ENCODE results near the gene VPS11. TPM values are rescaled to one million over a fixed set of nuclear protein-coding genes. Genes with fewer than 3 reads are reported as not detected.

The VPS11 gene
- total RNA-seq, 1 experiment from 2014 or later, result 48.7 TPM

DNA sequence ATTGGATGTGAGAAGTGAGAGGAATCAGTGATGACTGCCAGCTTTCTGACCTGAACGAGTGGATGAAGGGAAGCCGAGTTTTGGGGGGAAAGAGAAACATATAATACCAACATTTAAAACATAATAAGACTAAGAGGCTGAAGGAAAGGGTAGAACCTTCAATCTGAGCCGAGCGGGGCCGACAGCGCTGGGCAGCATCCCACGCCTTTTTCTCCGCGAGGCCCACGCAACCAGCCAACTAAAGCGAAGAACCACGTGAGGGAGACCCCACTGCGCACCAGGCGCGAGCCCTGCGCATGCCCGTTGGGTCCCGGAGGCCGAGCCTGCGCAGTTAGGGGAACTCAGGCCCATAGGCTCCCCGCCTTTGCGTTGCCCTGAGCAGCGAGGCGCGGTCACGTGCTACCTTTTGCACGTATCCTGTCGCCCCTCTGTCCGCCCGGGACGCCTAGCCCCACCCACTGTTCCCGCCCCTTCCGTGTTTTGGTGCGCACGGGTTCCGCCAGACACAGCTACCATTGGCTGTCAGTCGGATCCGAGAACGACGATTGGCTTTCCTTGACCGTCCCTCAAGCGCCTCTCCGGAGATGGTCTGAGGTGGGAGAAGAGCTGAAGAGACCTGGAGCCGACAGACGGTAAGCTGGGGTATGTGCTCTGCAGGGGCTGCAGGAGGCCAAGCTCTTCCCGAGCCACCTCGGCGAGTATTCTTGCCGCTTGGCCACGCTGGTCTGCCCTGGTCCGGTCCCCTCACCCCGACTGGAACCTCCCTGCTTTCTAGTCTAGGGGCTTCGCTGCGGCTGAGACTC lies 53.6 kb downstream of the VPS11 start, which contains the start of gene HINFP:
Gene HINFP, plus strand, starts transcription at position 573 of the 803 bp plus-strand sequence. CDS start 5,365 bp downstream, outside the sequence.
- no peaks in the 10 kb centered on the region for H3F3A ChIP-seq (ENCODE audit: low read length, unreplicated experiment)
- ChIA-PET POLR2A (ENCODE audit: unreplicated experiment) (interaction anchor here (0.5 to 1.3 kb wide), 7 partner anchors 14 to 195 kb away, joined by 3 to 14 read pairs (median 5); partner anchors contain the start of genes BCL9L, C2CD2L and DPAGT1), CTCF (interaction anchor here (0.6 to 1.1 kb wide), 4 partner anchors 19 to 260 kb away, joined by 3 to 8 read pairs (median 4); partner anchors contain the start of gene DPAGT1)
- no peaks in the 10 kb centered on the region for H3K27me3 ChIP-seq (ENCODE audit: low read length)
- peak within 1 kb of the TSS; percentile 85 for H3K9ac ChIP-seq (ENCODE audit: low read length)
- H3K9me2 ChIP-seq (replicated peaks; ENCODE audit: low read length), result no peaks in the 10 kb centered on the region
- H4K20me1 ChIP-seq (ENCODE audit: low read length), result no peaks in the 10 kb centered on the region
- H3K36me3 ChIP-seq (ENCODE audit: low read depth, low read length), result peaks cover 8% of the 10 kb centered on the region; the same call in 1 of the 2 replicates
- ATAC-seq (peak; percentile 96), DNase-seq (peak; percentile 100)
- intact Hi-C loops (cut with micrococcal nuclease), result loop anchor here (1.0 to 2.0 kb wide), 2 partner anchors 13 to 20 kb away; partner anchors contain the start of gene DPAGT1
- H3K4me2 ChIP-seq (ENCODE audit: low read length), result peak within 1 kb of the TSS; percentile 95
- no peaks in the 10 kb centered on the region for H3K9me3 ChIP-seq (ENCODE audit: low read length)
- H3K27ac ChIP-seq (ENCODE audit: low read length), result peak within 1 kb of the TSS; percentile 35
- peak within 1 kb of the TSS; percentile 91 for H3K4me3 ChIP-seq (ENCODE audit: low read length)
- H2AFZ ChIP-seq (ENCODE audit: low read length), result peak within 1 kb of the TSS; percentile 93
- peaks cover 29% of the 10 kb centered on the region for H3K79me2 ChIP-seq (ENCODE audit: low read length)
- no TSS peak for BruUV-seq (replicated peaks)
- H3K4me1 ChIP-seq (ENCODE audit: insufficient read depth, low read length), result peaks cover 15% of the 10 kb centered on the region
- TF ChIP-seq, protein P1, sequence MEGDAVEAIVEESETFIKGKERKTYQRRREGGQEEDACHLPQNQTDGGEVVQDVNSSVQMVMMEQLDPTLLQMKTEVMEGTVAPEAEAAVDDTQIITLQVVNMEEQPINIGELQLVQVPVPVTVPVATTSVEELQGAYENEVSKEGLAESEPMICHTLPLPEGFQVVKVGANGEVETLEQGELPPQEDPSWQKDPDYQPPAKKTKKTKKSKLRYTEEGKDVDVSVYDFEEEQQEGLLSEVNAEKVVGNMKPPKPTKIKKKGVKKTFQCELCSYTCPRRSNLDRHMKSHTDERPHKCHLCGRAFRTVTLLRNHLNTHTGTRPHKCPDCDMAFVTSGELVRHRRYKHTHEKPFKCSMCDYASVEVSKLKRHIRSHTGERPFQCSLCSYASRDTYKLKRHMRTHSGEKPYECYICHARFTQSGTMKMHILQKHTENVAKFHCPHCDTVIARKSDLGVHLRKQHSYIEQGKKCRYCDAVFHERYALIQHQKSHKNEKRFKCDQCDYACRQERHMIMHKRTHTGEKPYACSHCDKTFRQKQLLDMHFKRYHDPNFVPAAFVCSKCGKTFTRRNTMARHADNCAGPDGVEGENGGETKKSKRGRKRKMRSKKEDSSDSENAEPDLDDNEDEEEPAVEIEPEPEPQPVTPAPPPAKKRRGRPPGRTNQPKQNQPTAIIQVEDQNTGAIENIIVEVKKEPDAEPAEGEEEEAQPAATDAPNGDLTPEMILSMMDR (conservative IDR thresholded peaks at IDR 0.05; ENCODE audit: low read depth, low read length), result no peak
- TF ChIP-seq EZH2 (IDR thresholded peaks at IDR 0.05; ENCODE audit: low read length, unreplicated experiment) (no peak), EZH2phosphoT487 (IDR thresholded peaks at IDR 0.05; ENCODE audit: borderline replicate concordance, low read length) (no peak)

GRCh38 chr11:119121811-119122124 lies 54.1 kb downstream of the VPS11 start:
- intact Hi-C loops (cut with micrococcal nuclease), result loop anchor here (1.0 to 2.0 kb wide), 2 partner anchors 13 to 21 kb away; partner anchors contain the start of gene DPAGT1
- H3K79me2 ChIP-seq (ENCODE audit: low read length), result peaks cover 29% of the 10 kb centered on the region
- H2AFZ ChIP-seq (ENCODE audit: low read length), result peak overlapping the region; percentile 87
- POLR2A ChIA-PET (ENCODE audit: unreplicated experiment), result interaction anchor here (0.5 to 1.3 kb wide), 6 partner anchors 15 to 121 kb away, joined by 3 to 14 read pairs (median 4); partner anchors contain the start of gene C2CD2L
- DNase-seq (no peak), ATAC-seq (no peak; the same call in 1 of the 2 replicates)
- H3K9me2 ChIP-seq (replicated peaks; ENCODE audit: low read length), result no peaks in the 10 kb centered on the region
- peak overlapping the region; percentile 91 for H3K4me3 ChIP-seq (ENCODE audit: low read length)
- H3K27ac ChIP-seq (ENCODE audit: low read length), result no peak overlapping the region
- H3K9ac ChIP-seq (ENCODE audit: low read length), result peak overlapping the region; percentile 79
- H3K27me3 ChIP-seq (ENCODE audit: low read length), result no peaks in the 10 kb centered on the region
- CTCF ChIA-PET, result interaction anchor here (0.6 to 1.1 kb wide), 3 partner anchors 19 to 259 kb away, joined by 3 to 8 read pairs (median 3); partner anchors contain the start of gene DPAGT1
- peaks cover 7% of the 10 kb centered on the region; the same call in 1 of the 2 replicates for H3K36me3 ChIP-seq (ENCODE audit: low read depth, low read length)
- H3K9me3 ChIP-seq (ENCODE audit: low read length), result no peaks in the 10 kb centered on the region
- H3K4me1 ChIP-seq (ENCODE audit: insufficient read depth, low read length), result peaks cover 15% of the 10 kb centered on the region
- no peaks in the 10 kb centered on the region for H4K20me1 ChIP-seq (ENCODE audit: low read length)
- peak overlapping the region; percentile 84 for H3K4me2 ChIP-seq (ENCODE audit: low read length)
- BruUV-seq (replicated peaks), result TSS peak; percentile 79
- TF ChIP-seq, protein P1 (conservative IDR thresholded peaks at IDR 0.05; ENCODE audit: low read depth, low read length), result no peak
- TF ChIP-seq EZH2phosphoT487 (IDR thresholded peaks at IDR 0.05; ENCODE audit: borderline replicate concordance, low read length), result no peak
- TF ChIP-seq EZH2 (IDR thresholded peaks at IDR 0.05; ENCODE audit: low read length, unreplicated experiment), result no peak
- no peaks in the 10 kb centered on the region for H3F3A ChIP-seq (ENCODE audit: low read length, unreplicated experiment)

All from PC-3 (cell line).